ENCODE measurements around the gene MYO18A. TPM values are rescaled to one million over a fixed set of nuclear protein-coding genes. Genes with fewer than 3 reads are reported as not detected.

The MYO18A gene
- total RNA-seq, 1 donor from 2014 or later, result 11.6 TPM

DNA sequence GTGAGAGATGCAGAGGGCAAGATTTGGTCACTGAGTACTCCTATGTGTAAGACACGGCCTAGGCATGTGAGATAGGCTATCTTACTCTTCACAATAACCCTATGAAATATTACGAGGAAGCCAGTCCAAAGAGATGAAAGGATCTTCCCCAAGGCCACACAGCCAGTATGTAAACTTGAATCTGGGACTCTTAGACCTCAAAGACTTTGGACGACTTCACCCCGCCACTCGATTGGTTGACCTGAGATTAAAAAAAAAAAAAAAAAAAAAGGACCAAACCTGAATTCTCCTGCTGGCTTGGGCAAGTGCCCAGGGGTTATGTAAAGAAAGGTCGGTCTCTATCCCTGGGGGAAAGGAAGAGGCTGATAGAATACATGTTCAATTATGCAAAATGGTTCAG is 104.1 kb downstream of the MYO18A start:
- no peaks in the 10 kb centered on the region for H3K9me3 ChIP-seq (ENCODE audit: low read depth)
- H3K79me2 ChIP-seq (ENCODE audit: low read depth), result no peaks in the 10 kb centered on the region
- no peak overlapping the region for H3K4me3 ChIP-seq
- no peaks in the 10 kb centered on the region for H3K9me3 Mint-ChIP-seq
- H3K27me3 ChIP-seq, result no peaks in the 10 kb centered on the region
- no peaks in the 10 kb centered on the region for H3K36me3 ChIP-seq
- no peaks in the 10 kb centered on the region for H4K20me1 ChIP-seq (ENCODE audit: low read depth)
- H3K4me2 ChIP-seq, result no peak overlapping the region
- H2AFZ ChIP-seq (replicated peaks), result no peak overlapping the region
- no peak overlapping the region for H3K27ac ChIP-seq
- H3K36me3 Mint-ChIP-seq, result peaks cover 7% of the 10 kb centered on the region
- DNase-seq (ENCODE audit: low spot score), result no peak
- H3F3A ChIP-seq (ENCODE audit: low read depth), result peaks cover 14% of the 10 kb centered on the region
- no peak overlapping the region for H3K9ac ChIP-seq
- TF ChIP-seq CTCF (IDR thresholded peaks at IDR 0.05) (no peak), EZH2phosphoT487 (IDR thresholded peaks at IDR 0.05) (no peak), EZH2 (IDR thresholded peaks at IDR 0.05) (no peak)
- peaks cover 29% of the 10 kb centered on the region for H3K4me1 ChIP-seq
- H3K27me3 Mint-ChIP-seq (ENCODE audit: insufficient read depth, low read depth), result peaks cover 6% of the 10 kb centered on the region
- peaks cover 6% of the 10 kb centered on the region for H3K4me1 Mint-ChIP-seq
- no peak overlapping the region for H3K4me3 Mint-ChIP-seq
- no peak overlapping the region for H3K27ac Mint-ChIP-seq

- H3K4me2 ChIP-seq, result no peak overlapping the region
- no peak overlapping the region for H2AFZ ChIP-seq (replicated peaks)
- H3K27me3 Mint-ChIP-seq (ENCODE audit: insufficient read depth, low read depth), result peaks cover 6% of the 10 kb centered on the region
- H3F3A ChIP-seq (ENCODE audit: low read depth), result peaks cover 30% of the 10 kb centered on the region
- no peak overlapping the region for H3K4me3 Mint-ChIP-seq
- no peaks in the 10 kb centered on the region for H3K9me3 ChIP-seq (ENCODE audit: low read depth)
- no peak overlapping the region for H3K9ac ChIP-seq
- no peak for DNase-seq (ENCODE audit: low spot score)
- no peak overlapping the region for H3K27ac ChIP-seq
- no peaks in the 10 kb centered on the region for H3K36me3 ChIP-seq
- no peaks in the 10 kb centered on the region for H3K27me3 ChIP-seq
- no peaks in the 10 kb centered on the region for H3K79me2 ChIP-seq (ENCODE audit: low read depth)
- H3K27ac Mint-ChIP-seq, result no peak overlapping the region
- peaks cover 7% of the 10 kb centered on the region for H3K36me3 Mint-ChIP-seq
- H3K9me3 Mint-ChIP-seq, result no peaks in the 10 kb centered on the region
- H4K20me1 ChIP-seq (ENCODE audit: low read depth), result no peaks in the 10 kb centered on the region
- H3K4me1 Mint-ChIP-seq, result peaks cover 13% of the 10 kb centered on the region
- TF ChIP-seq CTCF (IDR thresholded peaks at IDR 0.05), result no peak
- no peak for TF ChIP-seq EZH2 (IDR thresholded peaks at IDR 0.05)
- TF ChIP-seq EZH2phosphoT487 (IDR thresholded peaks at IDR 0.05), result no peak
- H3K4me3 ChIP-seq, result no peak overlapping the region
- H3K4me1 ChIP-seq, result peaks cover 40% of the 10 kb centered on the region
Observed at GRCh38 chr17:29074488-29074887, 105.7 kb downstream of the MYO18A start.

GRCh38 chr17:29073520-29073919 is 106.7 kb downstream of the MYO18A start:
- H3K36me3 Mint-ChIP-seq, result peaks cover 7% of the 10 kb centered on the region
- H3K27me3 Mint-ChIP-seq (ENCODE audit: insufficient read depth, low read depth), result peaks cover 6% of the 10 kb centered on the region
- DNase-seq (ENCODE audit: low spot score), result no peak
- TF ChIP-seq CTCF (IDR thresholded peaks at IDR 0.05), result no peak
- TF ChIP-seq EZH2phosphoT487 (IDR thresholded peaks at IDR 0.05), result no peak
- TF ChIP-seq EZH2 (IDR thresholded peaks at IDR 0.05), result no peak
- Histone ChIP-seq H3K9me3 (ENCODE audit: low read depth) (no peaks in the 10 kb centered on the region), H3K36me3 (no peaks in the 10 kb centered on the region), H3F3A (ENCODE audit: low read depth) (peaks cover 36% of the 10 kb centered on the region), H3K9ac (no peak overlapping the region), H2AFZ (replicated peaks) (no peak overlapping the region), H3K27ac (no peak overlapping the region), H3K79me2 (ENCODE audit: low read depth) (no peaks in the 10 kb centered on the region), H3K27me3 (no peaks in the 10 kb centered on the region), H3K4me1 (peaks cover 40% of the 10 kb centered on the region), H4K20me1 (ENCODE audit: low read depth) (no peaks in the 10 kb centered on the region), H3K4me3 (no peak overlapping the region), H3K4me2 (peak overlapping the region; percentile 31)
- peaks cover 13% of the 10 kb centered on the region for H3K4me1 Mint-ChIP-seq
- no peaks in the 10 kb centered on the region for H3K9me3 Mint-ChIP-seq
- H3K4me3 Mint-ChIP-seq, result no peak overlapping the region
- no peak overlapping the region for H3K27ac Mint-ChIP-seq
